A673 (cell line): ENCODE results near the gene NSUN2.

Source experiments
- EZH2 ChIP-seq: fragments of 200-600 bp; sonication (generic); IDR thresholded peaks from 2 replicates; pipeline ENCODE4 v1.6.1; 2017; ENCODE audit warnings: borderline replicate concordance, low read depth, mild to moderate bottlenecking, mixed read lengths, antibody characterized with exemption, low read length; ENCODE audit not compliant: poor library complexity, severe bottlenecking
- TF ChIP-seq, protein P1 (sequence below): fragments of 300-800, 200-600 bp; sonication (generic); conservative IDR thresholded peaks from 2 replicates; pipeline ENCODE4 v1.5.1; 2017; ENCODE audit warnings: low read depth, mild to moderate bottlenecking, antibody characterized with exemption, low read length, moderate library complexity, mixed read lengths

DNA sequence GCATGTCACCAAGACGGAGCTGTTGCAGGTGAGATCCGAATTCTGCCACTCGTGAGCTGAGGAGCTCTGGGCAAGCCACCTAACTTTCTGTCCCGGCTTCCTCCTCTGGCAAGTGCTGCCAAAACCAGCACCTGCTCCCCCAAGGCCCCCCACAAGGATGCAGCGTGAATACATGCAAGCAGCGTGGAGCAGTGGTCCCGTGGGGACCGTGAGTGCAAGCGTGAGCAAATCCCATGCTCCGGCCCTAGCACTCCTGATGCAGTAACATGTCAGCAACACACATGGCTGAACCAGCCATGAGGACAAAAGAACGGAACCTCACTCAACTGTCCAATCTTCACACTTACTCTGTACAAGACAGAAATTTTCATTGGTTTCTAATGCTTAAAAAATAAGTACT is 31.0 kb downstream of the NSUN2 start:
- TF ChIP-seq EZH2 = no peak
- TF ChIP-seq, protein P1, sequence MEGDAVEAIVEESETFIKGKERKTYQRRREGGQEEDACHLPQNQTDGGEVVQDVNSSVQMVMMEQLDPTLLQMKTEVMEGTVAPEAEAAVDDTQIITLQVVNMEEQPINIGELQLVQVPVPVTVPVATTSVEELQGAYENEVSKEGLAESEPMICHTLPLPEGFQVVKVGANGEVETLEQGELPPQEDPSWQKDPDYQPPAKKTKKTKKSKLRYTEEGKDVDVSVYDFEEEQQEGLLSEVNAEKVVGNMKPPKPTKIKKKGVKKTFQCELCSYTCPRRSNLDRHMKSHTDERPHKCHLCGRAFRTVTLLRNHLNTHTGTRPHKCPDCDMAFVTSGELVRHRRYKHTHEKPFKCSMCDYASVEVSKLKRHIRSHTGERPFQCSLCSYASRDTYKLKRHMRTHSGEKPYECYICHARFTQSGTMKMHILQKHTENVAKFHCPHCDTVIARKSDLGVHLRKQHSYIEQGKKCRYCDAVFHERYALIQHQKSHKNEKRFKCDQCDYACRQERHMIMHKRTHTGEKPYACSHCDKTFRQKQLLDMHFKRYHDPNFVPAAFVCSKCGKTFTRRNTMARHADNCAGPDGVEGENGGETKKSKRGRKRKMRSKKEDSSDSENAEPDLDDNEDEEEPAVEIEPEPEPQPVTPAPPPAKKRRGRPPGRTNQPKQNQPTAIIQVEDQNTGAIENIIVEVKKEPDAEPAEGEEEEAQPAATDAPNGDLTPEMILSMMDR = no peak
